GM13976 (cell line): ENCODE results near the gene ANO9.

Source experiments
- DNase-seq: peaks from one replicate; pipeline ENCODE4 v3.0.0; 2012; ENCODE audit warnings: low spot score
- in situ Hi-C: fragments of 300-500 bp; cut with MboI; formaldehyde crosslinking; loops from one replicate; pipeline ENCODE4 v1.12.0; 2022; ENCODE audit warnings: low sequenced_read_pairs, mixed read lengths, inconsistent platforms; ENCODE audit not compliant: unreplicated experiment
- TF ChIP-seq, protein P1 (sequence below): IDR thresholded peaks from 2 replicates; pipeline ENCODE4 v1.5.1; 2012; ENCODE audit warnings: borderline replicate concordance, mild to moderate bottlenecking; ENCODE audit not compliant: insufficient read depth; ENCODE audit errors: extremely low read depth, missing control alignments, control extremely low read depth

Gene ANO9

DNA sequence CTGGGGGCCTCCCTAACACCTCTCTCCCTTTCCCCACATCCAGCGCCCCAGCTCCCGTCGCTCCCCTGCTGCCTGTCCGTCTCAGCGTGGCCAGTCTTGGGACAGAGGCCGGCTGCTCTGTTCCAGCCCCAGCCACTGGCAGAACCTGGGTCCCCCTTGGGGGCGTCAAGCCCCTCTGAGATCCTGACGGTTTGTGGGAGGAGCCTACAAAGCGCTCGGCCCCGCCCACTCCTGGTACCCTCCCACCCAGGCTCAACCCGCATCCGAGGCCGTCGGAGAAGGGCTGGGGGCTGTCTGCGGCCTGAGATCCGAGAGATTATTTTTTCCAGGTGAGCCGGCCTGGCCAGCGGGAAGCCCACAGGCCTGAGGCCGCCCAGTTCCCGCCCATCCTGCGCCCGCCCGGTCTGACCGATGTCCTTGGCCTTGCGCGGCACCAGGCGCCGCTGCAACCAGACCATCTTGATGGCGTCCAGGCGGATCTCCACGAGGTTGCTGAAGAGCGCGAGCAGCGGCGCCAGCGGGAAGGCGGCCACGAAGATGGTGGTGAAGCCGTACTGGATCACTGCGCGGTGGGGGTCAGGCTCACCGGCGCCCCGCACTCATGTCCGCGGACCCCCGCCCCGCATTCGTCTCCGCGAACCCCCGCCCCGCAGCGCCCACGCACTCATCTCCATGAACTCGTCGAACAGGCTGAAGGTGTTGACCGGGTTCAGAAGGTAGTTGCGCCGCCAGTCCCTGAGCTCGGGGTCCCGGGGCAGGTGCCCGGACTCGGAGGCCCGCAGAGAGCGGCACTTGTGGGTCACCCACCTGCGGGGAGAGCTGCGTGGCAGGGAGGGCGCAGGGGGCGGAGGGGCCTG lies 21.5 kb downstream of the ANO9 start:
- DNase-seq, result no peak
- TF ChIP-seq, protein P1, sequence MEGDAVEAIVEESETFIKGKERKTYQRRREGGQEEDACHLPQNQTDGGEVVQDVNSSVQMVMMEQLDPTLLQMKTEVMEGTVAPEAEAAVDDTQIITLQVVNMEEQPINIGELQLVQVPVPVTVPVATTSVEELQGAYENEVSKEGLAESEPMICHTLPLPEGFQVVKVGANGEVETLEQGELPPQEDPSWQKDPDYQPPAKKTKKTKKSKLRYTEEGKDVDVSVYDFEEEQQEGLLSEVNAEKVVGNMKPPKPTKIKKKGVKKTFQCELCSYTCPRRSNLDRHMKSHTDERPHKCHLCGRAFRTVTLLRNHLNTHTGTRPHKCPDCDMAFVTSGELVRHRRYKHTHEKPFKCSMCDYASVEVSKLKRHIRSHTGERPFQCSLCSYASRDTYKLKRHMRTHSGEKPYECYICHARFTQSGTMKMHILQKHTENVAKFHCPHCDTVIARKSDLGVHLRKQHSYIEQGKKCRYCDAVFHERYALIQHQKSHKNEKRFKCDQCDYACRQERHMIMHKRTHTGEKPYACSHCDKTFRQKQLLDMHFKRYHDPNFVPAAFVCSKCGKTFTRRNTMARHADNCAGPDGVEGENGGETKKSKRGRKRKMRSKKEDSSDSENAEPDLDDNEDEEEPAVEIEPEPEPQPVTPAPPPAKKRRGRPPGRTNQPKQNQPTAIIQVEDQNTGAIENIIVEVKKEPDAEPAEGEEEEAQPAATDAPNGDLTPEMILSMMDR, result no peak
- in situ Hi-C loops, result no loop called here

DNA sequence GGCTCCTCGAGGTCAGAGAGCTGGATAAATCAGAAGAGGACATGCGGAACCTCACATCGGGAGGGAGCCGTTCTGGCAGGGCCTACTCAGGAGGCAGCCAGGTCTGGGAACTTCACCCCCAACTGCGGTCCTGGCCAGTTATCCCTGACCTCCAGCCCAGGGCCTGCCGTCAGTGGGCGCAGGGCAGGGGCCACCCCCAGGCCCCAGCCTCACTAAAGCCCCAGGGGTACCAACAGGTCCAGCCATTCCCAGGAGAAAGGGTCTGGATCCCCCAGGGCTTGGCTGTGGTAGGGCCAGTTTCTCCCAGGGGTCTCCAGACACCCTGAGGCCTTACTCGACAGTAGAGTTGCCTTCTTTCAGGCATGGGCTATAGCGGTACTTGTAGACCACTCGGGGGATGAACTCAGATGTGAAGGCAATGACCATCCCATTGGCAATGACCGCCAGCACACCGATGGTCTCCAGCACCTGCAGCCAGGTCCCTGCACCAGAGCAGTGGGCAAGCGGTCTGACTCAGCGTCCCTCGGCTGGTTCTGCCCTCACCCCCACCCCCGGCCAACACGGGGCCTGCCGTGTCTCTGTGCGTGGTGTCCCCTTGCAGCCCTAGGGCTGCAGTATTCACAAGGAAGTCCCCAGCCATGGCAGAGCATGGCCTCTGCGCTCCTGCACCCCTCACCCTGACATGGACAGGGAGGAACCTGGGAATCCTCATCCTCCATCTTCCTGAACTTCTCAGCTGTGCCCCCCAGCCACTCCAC lies 22.4 kb downstream of the ANO9 start:
- TF ChIP-seq, protein P1, result no peak
- in situ Hi-C loops, result no loop called here
- no peak for DNase-seq

DNA sequence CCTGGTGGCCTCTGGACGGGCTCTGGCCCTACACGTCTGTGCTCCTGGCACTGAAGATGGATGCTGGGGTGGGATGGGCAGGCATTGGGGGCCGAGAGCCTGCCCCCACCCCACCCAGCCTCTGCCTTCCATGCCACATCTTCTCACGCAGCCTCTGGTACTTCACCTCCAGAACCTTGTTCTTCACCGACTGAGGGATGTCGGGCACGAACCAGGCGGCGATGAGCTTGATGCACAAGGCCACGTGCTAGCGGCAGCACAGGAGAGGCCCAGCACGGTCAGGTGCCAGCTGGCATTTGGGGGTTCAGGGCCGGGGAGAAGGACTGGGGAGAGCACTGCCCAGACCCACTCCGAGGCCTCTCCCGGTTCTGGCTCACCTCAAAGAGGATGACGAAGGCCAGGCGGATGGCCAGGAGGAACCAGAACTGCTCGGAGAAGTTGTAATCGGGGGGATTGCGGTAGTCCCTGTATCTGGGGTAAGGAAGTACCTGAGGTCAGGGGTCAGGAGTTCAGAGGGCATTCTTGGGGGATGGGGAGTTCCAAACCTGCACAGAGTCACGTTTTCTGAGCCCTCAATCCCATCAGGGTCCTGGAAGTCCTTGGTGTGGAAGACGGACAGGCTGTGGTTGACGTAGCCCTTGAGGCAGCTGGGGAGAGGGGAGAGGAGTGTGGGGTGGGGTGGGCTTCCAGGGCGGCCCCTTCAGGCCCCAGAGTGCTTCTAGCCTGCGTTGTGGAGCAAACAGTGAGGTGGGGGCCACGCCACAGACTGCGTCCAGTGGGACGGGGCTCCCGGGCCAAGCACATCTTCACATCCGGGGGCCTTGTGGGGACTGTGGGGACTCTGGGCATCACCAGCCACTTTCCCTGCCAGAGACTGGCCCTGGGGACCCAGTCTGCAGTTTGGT lies 23.2 kb downstream of the ANO9 start:
- no peak for DNase-seq
- TF ChIP-seq, protein P1, result no peak
- in situ Hi-C loops, result no loop called here

DNA sequence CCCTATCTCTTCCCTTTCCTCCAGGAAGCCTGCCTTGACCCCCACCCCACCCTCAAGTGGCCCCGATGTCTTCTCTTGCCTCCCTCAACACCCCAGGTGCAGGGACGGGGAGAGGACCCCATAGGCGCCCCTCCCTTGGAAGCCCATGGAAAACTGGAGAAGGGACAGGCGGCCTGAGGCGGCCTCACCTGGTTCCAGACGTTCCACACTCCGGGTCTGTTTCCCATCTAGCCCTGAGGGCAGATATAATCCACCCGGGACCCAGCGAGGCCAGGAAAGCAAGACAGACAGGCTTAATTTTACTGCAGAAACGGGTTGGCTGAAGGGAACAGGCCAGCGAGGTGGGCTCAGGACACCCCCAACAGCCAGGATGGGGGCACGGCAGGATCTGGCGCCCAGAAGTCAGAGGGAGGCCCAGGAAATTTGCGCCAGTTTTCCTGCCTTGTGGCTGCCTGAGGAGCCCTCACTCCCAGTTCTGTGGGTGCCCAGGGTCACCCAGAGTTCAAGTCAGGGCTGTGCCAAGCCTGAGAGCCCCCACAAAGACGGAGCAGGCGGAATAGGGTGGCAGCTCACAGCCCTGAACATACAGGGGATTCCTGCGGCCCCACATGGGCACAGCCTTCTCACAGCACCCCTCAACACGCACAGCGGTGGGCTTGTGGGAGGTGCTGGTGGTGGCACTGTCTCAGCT lies 24.0 kb downstream of the ANO9 start:
- no peak for DNase-seq
- TF ChIP-seq, protein P1, result no peak
- in situ Hi-C loops, result no loop called here

DNA sequence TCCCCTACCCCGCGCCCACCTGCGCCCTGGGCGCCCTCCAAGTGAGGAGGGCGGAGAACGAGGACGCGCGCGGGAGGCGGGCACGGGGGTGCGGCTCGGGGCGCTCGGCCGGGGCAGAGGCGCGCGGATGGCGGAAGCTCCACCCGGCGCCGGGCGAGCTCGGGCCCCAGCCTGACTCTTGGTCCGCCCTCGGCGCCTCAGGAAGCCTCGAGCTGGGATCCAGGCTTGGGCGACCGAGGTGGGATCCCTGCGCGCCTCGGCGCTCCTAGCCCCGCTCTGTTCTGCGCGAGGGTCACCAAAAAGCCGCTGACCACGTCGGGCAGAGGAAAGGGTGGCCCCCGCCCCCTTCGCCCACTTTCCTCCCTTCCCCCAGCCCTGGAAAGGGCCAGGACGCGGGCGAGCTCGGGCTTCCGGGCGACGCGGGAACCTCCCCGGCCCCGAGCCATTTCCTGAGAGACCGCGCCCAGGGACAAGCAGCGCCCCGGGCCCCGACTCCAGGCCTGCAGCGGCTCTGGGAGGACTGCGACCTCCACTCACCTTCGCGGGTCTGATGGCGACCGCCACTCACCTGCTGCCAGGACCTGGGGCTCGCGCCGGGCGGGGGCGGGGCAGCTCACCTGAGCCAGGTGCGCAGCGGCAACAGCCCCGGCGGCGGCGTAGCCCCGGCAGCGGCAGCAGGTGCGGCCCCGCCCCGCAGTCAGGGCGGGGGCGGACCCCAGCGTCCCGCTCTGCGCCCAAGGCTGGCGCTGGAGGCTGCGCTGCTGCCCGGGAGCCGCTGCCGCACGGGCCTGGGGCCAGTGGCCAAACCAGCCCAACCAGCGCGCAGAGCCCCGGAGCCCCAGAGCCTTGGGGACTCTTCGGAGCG lies 24.8 kb downstream of the ANO9 start:
- DNase-seq, result peak; percentile 70
- in situ Hi-C loops, result no loop called here
- TF ChIP-seq, protein P1, result no peak
